SK-N-SH (cell line): ENCODE data around the gene MAP3K8.

Experiments used
- CTCF ChIP-seq: fragments of 200-600 bp; sonication (generic); IDR thresholded peaks from 2 replicates; pipeline ENCODE4 v1.6.1; 2017; ENCODE audit warnings: antibody characterized with exemption, mild to moderate bottlenecking, moderate library complexity
- EP300 ChIP-seq, 2 experiments: IDR thresholded peaks; 2 replicates each; pipeline versions ENCODE4 v1.4.0 to v1.6.1; 2012; ENCODE audit warnings: borderline replicate concordance in 1 of 2, low read depth in 1 of 2, low read length in 1 of 2
- MAX ChIP-seq: IDR thresholded peaks from 2 replicates; pipeline ENCODE4 v1.4.0; 2012; ENCODE audit warnings: low read depth
- RXRA ChIP-seq: IDR thresholded peaks from 2 replicates; pipeline ENCODE4 v1.4.0; 2012; ENCODE audit warnings: low read depth, mild to moderate bottlenecking, borderline replicate concordance
- TEAD4 ChIP-seq: IDR thresholded peaks from 2 replicates; pipeline ENCODE4 v1.4.0; 2012; ENCODE audit warnings: mild to moderate bottlenecking, borderline replicate concordance; ENCODE audit not compliant: insufficient read depth
- USF2 ChIP-seq: fragments of 150-350 bp; IDR thresholded peaks from 2 replicates; pipeline ENCODE4 v1.6.1; 2017; ENCODE audit warnings: antibody characterized with exemption, low read length, low read depth, borderline replicate concordance
- TF ChIP-seq, protein P1 (sequence below): IDR thresholded peaks from 2 replicates; pipeline ENCODE4 v1.4.0; 2012; ENCODE audit warnings: low read depth, borderline replicate concordance

DNA sequence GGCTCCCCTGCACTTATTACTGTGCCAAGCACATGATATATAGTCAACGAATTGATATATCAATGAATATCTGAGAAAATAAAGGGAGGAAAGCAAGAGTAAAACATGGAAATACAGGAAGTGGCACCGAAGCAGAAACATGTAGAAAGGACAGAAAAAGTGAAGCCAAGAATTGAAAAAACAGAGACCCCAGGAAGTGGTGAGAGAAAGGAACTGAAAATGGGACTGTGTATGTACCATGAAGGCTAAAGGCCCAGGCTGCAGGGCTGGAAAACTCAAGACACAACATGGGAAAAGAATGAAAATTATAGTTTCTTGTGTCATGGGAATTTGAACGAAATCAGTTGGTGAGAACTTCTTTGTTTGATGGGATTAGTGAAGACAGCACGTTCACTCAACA is 60.6 kb downstream of the MAP3K8 start:
- TF ChIP-seq CTCF (no peak), USF2 (no peak), MAX (no peak), TEAD4 (no peak), EP300 (IDR thresholded peaks at IDR 0.05; ENCODE audit: borderline replicate concordance in 1 of 2, low read depth in 1 of 2, low read length in 1 of 2) (no peak), RXRA (no peak)
- TF ChIP-seq, protein P1, sequence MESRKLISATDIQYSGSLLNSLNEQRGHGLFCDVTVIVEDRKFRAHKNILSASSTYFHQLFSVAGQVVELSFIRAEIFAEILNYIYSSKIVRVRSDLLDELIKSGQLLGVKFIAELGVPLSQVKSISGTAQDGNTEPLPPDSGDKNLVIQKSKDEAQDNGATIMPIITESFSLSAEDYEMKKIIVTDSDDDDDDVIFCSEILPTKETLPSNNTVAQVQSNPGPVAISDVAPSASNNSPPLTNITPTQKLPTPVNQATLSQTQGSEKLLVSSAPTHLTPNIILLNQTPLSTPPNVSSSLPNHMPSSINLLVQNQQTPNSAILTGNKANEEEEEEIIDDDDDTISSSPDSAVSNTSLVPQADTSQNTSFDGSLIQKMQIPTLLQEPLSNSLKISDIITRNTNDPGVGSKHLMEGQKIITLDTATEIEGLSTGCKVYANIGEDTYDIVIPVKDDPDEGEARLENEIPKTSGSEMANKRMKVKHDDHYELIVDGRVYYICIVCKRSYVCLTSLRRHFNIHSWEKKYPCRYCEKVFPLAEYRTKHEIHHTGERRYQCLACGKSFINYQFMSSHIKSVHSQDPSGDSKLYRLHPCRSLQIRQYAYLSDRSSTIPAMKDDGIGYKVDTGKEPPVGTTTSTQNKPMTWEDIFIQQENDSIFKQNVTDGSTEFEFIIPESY: no peak
